ENCODE measurements around the gene RSPH3.

The RSPH3 gene

DNA sequence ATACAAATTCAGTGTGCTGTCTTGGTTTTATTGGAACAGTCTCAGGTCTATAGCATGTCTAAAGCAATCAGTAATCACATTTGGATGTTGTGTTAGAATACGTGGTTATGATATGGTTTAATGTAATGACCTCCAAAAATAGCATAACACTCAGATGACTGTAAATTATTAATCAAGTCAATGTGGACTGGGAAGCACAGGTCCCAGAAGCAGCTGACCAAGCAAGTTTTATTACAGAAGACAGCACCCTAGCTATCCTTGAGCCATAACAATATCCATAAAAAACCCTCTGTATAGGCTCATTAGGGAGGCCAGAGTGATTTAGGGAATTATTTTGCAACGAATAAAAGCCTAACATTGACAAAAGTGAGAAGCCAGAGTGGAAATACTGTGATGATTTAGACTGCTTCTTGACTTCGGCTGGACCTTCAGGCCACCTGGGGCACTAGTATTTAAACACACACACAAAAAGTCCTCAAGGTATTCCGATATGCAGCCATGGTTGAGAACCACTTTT lies 66.9 kb downstream of the RSPH3 start:
- DNase-seq: no peak

DNA sequence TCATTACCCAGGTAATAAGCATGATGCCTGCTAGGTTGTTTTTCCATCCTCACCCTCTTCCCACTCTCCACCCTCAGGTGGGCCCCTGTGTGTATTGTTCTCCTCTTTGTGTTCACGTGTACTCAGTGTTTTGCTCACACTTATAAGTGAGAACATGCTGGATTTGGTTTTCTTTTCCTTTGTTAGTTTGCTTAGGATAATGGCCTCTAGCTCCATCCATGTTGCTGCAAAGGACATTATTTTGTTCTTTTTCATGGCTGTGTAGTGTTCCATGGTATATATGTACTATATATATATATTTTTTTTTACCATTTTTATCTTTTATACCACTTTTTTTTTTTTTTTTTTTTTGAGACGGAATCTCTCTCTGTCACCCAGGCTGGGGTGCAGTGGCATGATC lies 71.9 kb downstream of the RSPH3 start:
- no peak for DNase-seq

GRCh38 chr6:158926414-158926813 lies 73.6 kb downstream of the RSPH3 start:
- DNase-seq: no peak

DNA sequence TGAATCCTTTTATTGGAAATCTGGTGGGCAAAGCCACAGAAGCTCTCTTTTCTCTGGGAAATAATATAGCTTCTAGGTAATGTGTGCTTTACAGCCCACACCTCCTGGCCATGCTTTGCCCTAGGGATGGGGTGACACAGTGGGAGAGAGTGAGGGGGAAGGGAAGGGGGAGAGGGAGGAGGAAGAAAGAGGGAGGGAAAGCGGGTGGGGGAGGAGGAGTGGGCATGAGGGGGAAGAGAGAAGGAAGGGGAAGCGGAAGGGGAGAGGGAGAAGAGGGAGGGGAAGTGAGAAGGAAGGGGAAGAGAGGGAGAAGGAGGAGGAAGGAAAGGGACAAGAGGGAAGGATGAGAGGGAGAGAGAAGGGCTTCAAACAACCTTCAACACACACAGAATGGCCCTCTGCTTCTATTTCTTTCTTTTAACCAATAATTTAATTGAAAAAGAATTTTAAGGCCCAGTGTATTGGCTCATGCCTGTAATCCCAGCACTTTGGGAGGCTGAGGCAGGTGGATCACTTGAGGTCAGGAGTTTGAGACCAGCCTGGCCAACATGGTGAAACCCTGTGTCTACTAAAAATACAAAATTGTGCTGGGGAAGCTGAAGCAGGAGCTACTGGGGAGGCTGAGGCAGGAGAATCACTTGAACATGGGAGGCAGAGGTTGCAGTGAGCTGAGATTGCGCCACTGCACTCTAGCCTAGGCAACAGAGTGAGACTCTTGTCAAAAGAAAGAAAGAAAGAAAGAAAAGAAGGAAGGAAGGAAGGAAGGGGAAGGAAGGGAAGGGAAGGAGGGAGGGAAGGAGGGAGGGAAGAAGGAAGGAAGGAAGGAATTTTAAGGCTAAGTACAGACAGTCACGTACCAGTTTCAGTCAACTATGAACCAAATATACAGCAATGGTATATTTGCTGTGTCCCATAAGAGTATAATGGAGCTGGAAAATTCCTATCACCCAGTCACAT lies 75.2 kb downstream of the RSPH3 start:
- no peak for DNase-seq

DNA sequence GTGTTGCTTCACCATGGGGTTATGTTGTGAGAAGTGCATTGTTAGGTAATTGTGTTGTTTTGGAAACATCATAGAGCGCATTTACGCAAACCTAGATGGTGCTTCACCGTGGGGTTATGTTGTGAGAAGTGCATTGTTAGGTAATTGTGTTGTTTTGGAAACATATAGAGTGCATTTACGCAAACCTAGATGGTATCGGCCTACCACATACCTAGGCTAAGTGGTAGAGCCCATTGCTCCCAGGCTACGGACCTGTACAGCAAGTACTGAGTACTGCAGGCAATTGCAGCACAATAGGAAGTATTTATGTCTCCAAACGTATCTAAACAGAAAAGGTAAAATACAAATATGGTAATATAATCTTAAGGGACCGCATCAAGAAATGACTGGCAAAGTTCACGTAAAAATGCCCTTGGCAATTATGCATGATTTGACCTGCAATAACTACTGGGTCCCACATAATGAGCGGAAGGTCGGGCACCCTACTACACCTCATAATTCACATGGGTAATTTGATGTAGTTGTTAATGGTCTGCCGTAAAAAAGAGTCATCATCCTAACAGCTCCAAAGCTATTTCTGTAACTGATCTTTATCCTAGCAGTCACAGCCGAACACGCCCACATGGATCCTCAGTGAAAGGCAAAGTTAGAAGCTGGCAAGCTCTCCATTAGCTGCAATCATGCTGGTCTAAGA lies 76.0 kb downstream of the RSPH3 start:
- peak in 1 of 2 donors; percentile 12 for DNase-seq
